Adrenal gland (tissue), 12 donors: Measurements from ENCODE around the gene KIF21B. TPM values are rescaled to one million over a fixed set of nuclear protein-coding genes. Genes with fewer than 3 reads are reported as not detected.

Experiments used
- DNase-seq, 7 donors: peaks; one replicate each; pipeline ENCODE4 v3.0.0-alpha.2; 2019 to 2020
- H3K27ac ChIP-seq, 5 donors: fragments of 200-600 bp; sonication (generic) in 4 of 5; 1 replicate in 3 of 5; 2 replicates in 2 of 5; pipeline versions ENCODE4 v1.5.1 to v1.8.0; 2016 to 2020; ENCODE audit warnings: mild to moderate bottlenecking in 1 of 5
- H3K27me3 ChIP-seq: fragments of 200-600 bp; 2 replicates; pipeline ENCODE4 v1.8.0; 2021
- H3K36me3 ChIP-seq, 2 donors: fragments of 200-600 bp; replicated peaks in 1 of 2; 1 replicate in 1 of 2; 2 replicates in 1 of 2; pipeline versions ENCODE4 v1.5.1 to v1.8.0; 2018 to 2022
- H3K4me1 ChIP-seq, 2 donors: fragments of 200-600 bp; replicated peaks in 1 of 2; 1 replicate in 1 of 2; 2 replicates in 1 of 2; pipeline versions ENCODE4 v1.5.1 to v1.8.0; 2018 to 2021
- H3K4me3 ChIP-seq, 4 donors: fragments of 200-600 bp; sonication (generic) in 3 of 4; one replicate each; pipeline ENCODE4 v1.5.1; 2016 to 2018
- H3K9me3 ChIP-seq, 3 donors: fragments of 200-600 bp; sonication (generic) in 1 of 3; replicated peaks in 1 of 3; 1 replicate in 2 of 3; 2 replicates in 1 of 3; pipeline versions ENCODE4 v1.5.1 to v1.8.0; 2016 to 2021
- CTCF ChIP-seq, 6 experiments: fragments of 450-650 bp in 4 of 6; fragments of 200-600 bp in 2 of 6; sonication (generic) in 1 of 6; IDR thresholded peaks; 1 replicate in 5 of 6; 2 replicates in 1 of 6; pipeline versions ENCODE4 v1.5.1 to v1.8.0; 2016 to 2021; ENCODE audit warnings: antibody characterized with exemption in 6 of 6, mild to moderate bottlenecking in 2 of 6, moderate library complexity in 1 of 6
- POLR2A ChIP-seq, 2 donors: fragments of 450-650 bp; IDR thresholded peaks; one replicate each; pipeline ENCODE4 v1.6.1; 2017; ENCODE audit warnings: antibody characterized with exemption in 2 of 2, mild to moderate bottlenecking in 2 of 2, moderate library complexity in 1 of 2
- WGBS, 4 donors: extraction: QIAGEN DNeasy Blood & Tissue Kit in 2 of 4; methylation state at CpG; one replicate each; pipeline versions ENCODE4 v1.1.5 to v1.1.7; 2013 to 2017; 5-methylcytosine and 5-hydroxymethylcytosine counted together
- intact Hi-C, 2 donors: fragments of 100-400 bp; cut with DNase I; formaldehyde crosslinking; loops; one replicate each; pipeline versions ENCODE4 v1.14.1 to v1.15.0; 2022 to 2023
- polyA plus RNA-seq, 3 donors: library from polyadenylated mRNA; stranded (reverse); fragments of 200-250 nt in 2 of 3; fragments of 350-450 nt in 1 of 3; fragmentation: Illumina TruSeq in 1 of 3; extraction: RNeasy Lipid Tissue Mini Kit (QIAGEN cat#74804) in 1 of 3; gene quantifications; one replicate each; pipeline ENCODE4 v1.2.3, GENCODE V29; 2013 to 2014
- total RNA-seq, 9 donors: library from RNA; depleted of rRNA in 4 of 9; stranded (reverse); fragments of >200 nt in 4 of 9; fragments of 120-200 nt in 1 of 9; fragmentation: NEBNext Ultra II Directional in 1 of 9; extraction: Animal tissue kit (Norgen Biotek cat#: 25700) in 1 of 9; gene quantifications; one replicate each; pipeline versions ENCODE4 v1.1.0 to v1.2.4, GENCODE V29; 2013 to 2023
- donor health status: healthy with polysubstance abuse.
- donor health status: Bipolar disorder and iron deficiency.
- donor health status: DM: yes; HTN: yes; CAD: no.
- donor health status: DM: no; HTN: no; CAD: no.
- donor health status: DM: no; HTN: no; CAD: no.
- donor health status: DM: yes; HTN: yes; CAD: no.

The KIF21B gene
- total and polyA plus RNA-seq, 12 donors: 0.28 to 2.8 (median 1.3) TPM

GRCh38 chr1:201020721-201021629 is 2.5 kb downstream of the KIF21B start:
- H3K27ac ChIP-seq: no peak overlapping the region
- WGBS, 4 donors: 73 to 81% (median 77%) methylated on average over 6 to 11 of the region's 11 CpGs
- TF ChIP-seq POLR2A (IDR thresholded peaks at IDR 0.05) (no peak), CTCF (IDR thresholded peaks at IDR 0.05) (no peak)
- H3K27me3 ChIP-seq: no peaks in the 10 kb centered on the region
- no peak for DNase-seq
- H3K9me3 ChIP-seq: no peaks in the 10 kb centered on the region
- intact Hi-C loops: no loop called here
- H3K4me1 ChIP-seq: peaks cover 5 to 20% of the 10 kb centered on the region in 2 donors
- no peak overlapping the region for H3K4me3 ChIP-seq
- H3K36me3 ChIP-seq: no peaks in the 10 kb centered on the region

- Histone ChIP-seq H3K27ac (peak overlapping the region in 1 of 5 donors; percentile 43), H3K27me3 (no peaks in the 10 kb centered on the region), H3K4me3 (no peak overlapping the region), H3K9me3 (no peaks in the 10 kb centered on the region), H3K4me1 (peaks cover 5 to 23% of the 10 kb centered on the region in 2 donors), H3K36me3 (no peaks in the 10 kb centered on the region)
- WGBS, 4 donors: 54 to 85% (median 76%) methylated on average over 3 to 4 of the region's 4 CpGs
- no peak for DNase-seq
- intact Hi-C loops: no loop called here
- TF ChIP-seq CTCF (IDR thresholded peaks at IDR 0.05) (no peak), POLR2A (IDR thresholded peaks at IDR 0.05) (no peak)
Measured at GRCh38 chr1:201020040-201020591, 3.4 kb downstream of the KIF21B start.

- peak in 6 of 7 donors; percentile 29 to 68 (median 34) for DNase-seq
- Histone ChIP-seq H3K27ac (peak overlapping the region in 1 of 5 donors; percentile 43), H3K36me3 (no peaks in the 10 kb centered on the region), H3K27me3 (no peaks in the 10 kb centered on the region), H3K4me3 (no peak overlapping the region), H3K9me3 (no peaks in the 10 kb centered on the region), H3K4me1 (peaks cover 5 to 27% of the 10 kb centered on the region in 2 donors)
- WGBS, 4 donors: 67 to 76% (median 70%) methylated on average over 5 of the region's 5 CpGs
- intact Hi-C loops: no loop called here
- TF ChIP-seq CTCF (IDR thresholded peaks at IDR 0.05) (no peak), POLR2A (IDR thresholded peaks at IDR 0.05) (no peak)
Measured at GRCh38 chr1:201019321-201019977, 4.1 kb downstream of the KIF21B start.

GRCh38 chr1:201017828-201018163 is 5.7 kb downstream of the KIF21B start:
- Histone ChIP-seq H3K36me3 (no peaks in the 10 kb centered on the region), H3K27ac (no peak overlapping the region), H3K4me1 (peaks cover 1 to 23% of the 10 kb centered on the region in 2 donors), H3K4me3 (no peak overlapping the region), H3K27me3 (no peaks in the 10 kb centered on the region), H3K9me3 (no peaks in the 10 kb centered on the region)
- intact Hi-C loops: no loop called here
- WGBS, 4 donors: 72 to 81% (median 78%) methylated on average over 2 of the region's 2 CpGs
- TF ChIP-seq CTCF (IDR thresholded peaks at IDR 0.05): no peak
- TF ChIP-seq POLR2A (IDR thresholded peaks at IDR 0.05): no peak
- DNase-seq: no peak
